GM12874 (cell line): ENCODE data around the gene SF3B1.

Experiments used
- TF ChIP-seq, protein P1 (sequence below): IDR thresholded peaks from 2 replicates; pipeline ENCODE4 v1.5.1; 2011; ENCODE audit warnings: low read depth, mild to moderate bottlenecking, control low read depth, low read length, moderate library complexity; ENCODE audit not compliant: insufficient read depth

SF3B1 gene

DNA sequence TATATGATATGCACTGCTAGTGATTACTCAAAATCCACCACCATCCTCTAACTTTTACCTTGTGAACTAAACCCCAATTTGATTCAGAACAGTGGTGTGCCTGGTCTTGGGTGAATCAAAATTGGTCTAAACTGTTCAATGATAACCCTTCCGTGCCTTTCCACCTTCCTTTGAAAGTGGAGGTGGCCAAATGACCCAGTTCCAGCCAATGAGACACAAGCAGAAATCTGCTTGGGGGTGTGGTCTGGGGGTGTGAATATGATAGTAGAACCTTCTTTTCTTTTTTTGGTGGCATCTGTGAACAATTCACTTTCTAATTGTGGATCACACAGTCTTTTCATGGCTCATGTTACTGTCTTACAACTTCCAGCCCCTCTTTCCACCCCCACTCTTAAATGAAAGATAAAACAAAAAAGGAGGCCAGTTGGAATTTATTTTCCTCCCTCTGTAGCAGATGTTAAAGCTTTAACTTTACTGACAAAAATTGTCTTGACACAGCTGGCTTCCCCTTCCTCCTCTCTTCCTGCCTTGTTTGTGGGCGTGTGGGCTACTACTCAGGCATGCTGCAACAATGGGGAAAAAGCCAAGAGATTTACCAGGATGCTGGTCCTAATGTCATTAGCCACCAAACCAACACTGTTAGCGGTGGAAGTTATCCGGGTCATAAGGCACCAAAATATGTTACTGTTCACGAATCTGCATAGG, 65.4 kb downstream of the SF3B1 start:
- TF ChIP-seq, protein P1, sequence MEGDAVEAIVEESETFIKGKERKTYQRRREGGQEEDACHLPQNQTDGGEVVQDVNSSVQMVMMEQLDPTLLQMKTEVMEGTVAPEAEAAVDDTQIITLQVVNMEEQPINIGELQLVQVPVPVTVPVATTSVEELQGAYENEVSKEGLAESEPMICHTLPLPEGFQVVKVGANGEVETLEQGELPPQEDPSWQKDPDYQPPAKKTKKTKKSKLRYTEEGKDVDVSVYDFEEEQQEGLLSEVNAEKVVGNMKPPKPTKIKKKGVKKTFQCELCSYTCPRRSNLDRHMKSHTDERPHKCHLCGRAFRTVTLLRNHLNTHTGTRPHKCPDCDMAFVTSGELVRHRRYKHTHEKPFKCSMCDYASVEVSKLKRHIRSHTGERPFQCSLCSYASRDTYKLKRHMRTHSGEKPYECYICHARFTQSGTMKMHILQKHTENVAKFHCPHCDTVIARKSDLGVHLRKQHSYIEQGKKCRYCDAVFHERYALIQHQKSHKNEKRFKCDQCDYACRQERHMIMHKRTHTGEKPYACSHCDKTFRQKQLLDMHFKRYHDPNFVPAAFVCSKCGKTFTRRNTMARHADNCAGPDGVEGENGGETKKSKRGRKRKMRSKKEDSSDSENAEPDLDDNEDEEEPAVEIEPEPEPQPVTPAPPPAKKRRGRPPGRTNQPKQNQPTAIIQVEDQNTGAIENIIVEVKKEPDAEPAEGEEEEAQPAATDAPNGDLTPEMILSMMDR: no peak

DNA sequence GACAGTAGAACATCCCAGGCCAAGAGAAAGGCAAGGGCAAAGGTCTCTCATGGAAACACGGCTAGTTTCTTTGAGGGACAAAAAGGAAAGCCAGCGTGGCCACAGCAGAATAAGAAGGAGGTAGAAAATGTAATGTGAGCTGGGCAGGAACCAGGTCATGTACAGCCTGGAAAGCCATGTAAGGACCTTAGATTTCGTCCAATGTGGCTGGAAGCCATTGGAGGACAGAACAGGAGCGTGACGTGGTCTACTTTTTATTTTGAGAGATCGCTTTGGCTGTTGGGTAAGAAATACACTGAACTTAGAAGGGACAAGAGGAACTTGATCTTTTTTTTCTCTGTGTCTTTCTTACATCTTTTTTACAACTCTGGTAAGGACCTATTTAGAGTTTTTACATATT, 66.4 kb downstream of the SF3B1 start:
- TF ChIP-seq, protein P1: no peak

DNA sequence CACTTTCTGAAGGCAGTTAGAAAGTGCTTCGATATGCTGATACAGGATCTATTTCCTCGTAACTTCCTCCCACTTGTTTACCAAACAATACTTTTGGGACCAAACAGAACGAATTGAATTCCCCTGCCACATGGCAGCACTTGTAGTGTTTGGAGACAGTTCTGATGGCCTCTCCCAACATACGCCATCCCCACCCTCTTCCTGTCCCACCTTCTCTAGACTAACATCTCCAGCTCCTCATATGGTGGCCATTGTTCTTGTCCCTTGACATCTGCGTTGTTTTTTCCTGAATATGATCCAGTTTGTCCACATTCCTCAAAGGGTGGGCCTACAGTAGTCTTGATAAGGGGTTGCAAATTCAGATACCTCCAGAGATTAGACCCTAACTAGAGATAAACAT, 70.8 kb downstream of the SF3B1 start:
- TF ChIP-seq, protein P1: no peak

DNA sequence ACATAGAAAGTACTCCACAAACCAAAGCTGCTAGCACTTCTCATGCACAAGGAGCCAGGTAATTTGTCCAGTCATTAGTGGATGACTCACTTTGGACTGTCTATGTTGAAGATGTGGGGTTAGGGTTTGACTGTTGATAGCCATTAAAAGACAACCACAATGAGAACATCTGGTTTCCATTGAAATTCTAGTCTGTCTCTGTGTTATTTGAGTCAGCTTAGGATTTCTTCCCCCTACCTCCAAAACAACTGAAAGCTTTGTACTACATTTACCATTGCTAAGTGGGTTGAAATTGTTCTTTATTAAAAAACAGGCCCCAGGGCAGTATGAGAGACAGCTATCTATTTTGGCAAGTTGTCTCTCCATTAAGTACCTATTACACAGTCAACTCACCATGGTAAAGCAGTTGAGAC, 74.1 kb downstream of the SF3B1 start:
- TF ChIP-seq, protein P1: no peak

DNA sequence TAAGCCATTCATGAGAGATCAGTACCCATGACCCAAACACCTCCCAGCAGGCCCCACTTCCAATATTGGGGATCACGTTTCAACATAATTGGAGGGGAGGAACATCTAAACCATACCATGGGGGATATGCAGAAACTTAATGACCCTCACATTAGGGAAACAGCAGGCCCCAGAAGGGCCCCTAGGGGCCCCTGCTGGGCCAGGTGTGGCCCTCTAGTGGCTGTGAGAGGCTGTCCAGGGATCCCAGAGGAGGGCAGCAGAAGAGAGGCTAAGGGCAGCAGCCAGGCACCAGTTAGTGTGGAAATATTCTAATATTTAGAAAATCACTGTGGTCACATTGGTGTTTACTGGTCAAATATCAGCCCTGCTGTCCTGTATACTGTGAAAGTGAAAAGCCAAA, 75.0 kb downstream of the SF3B1 start:
- TF ChIP-seq, protein P1: peak; percentile 49

DNA sequence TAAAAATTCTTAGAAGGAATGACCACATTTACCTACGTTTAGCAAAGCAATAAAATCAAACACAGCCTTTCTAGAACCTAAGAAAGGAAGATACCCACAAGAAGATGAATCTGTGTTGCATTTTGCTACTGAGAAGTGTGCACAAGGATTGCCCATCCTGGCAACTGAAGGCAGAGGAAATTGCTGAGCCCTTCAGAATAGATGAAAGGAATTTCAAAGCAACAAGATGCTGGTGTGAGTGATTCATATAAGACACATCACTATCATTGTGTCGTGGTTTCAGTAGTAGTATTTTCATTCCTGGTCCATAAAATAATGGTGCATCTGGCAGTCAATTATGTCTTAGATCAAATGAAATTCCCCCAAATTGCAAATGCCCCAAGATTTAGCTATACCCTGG, 75.9 kb downstream of the SF3B1 start:
- TF ChIP-seq, protein P1: no peak

DNA sequence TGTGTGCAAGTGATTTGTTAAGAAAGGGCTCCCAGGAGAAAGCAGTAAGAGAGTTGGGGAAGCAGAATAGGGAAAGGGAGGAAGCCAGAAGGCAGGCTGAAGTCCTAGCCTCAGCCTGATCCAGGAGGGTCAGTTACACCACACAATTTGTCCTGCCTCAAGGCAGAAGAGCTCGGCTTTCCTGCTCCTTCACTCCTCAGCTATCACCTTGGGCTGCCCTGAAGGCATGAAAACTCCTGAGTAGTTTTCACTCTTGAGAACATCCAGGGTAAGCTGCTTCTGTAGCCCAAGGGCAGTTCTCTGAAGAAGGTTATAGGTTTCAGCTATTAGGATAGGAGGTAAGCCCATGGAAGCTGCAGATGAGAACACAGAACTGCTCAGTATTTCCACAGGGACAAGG, 76.8 kb downstream of the SF3B1 start:
- TF ChIP-seq, protein P1: no peak

DNA sequence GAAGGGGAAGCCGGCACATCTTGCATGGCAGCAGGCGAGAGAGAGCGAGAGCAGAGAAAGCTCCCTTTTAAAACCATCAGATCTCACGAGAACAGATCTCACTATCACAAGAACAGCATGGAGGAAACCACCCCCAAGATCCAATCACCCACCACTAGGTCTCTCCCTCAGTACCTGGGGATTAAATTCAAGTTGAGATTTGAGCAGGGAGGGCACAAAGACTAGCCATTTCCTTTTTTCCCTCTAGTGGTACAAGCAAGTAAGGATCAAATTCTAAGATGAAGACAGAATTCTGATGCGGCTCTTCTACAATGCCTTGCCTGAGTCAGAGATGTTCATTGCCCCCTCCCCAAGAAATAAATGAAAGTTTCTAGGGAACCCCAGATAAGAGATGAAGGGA, 78.7 kb downstream of the SF3B1 start:
- TF ChIP-seq, protein P1: peak; percentile 25; the same call in 1 of the 2 replicates
